Lung (tissue), 12 donors: ENCODE data around the gene ASPRV1. TPM values are rescaled to one million over a fixed set of nuclear protein-coding genes. Genes with fewer than 3 reads are reported as not detected.

Source experiments
- ATAC-seq: fragments of 200-7000 bp; cut with Tn5 transposase; one replicate; pipeline ENCODE4 v1.9.1; 2020; ENCODE audit warnings: moderate number of reproducible peaks; ENCODE audit not compliant: insufficient read depth, low FRiP score
- DNase-seq, 3 donors: peaks; one replicate each; pipeline ENCODE4 v3.0.0-alpha.2; 2013 to 2017
- H3K27ac ChIP-seq, 2 donors: one replicate each; pipeline ENCODE4 v1.5.1; 2013; ENCODE audit warnings: mild to moderate bottlenecking in 2 of 2, moderate library complexity in 2 of 2, control low read depth in 1 of 2, inconsistent platforms in 1 of 2, low read depth in 1 of 2, low read length in 1 of 2
- H3K27me3 ChIP-seq, 3 donors: one replicate each; pipeline ENCODE4 v1.5.1; 2013; ENCODE audit warnings: low read length in 2 of 3; ENCODE audit not compliant: control insufficient read depth in 3 of 3, insufficient read depth in 3 of 3
- H3K36me3 ChIP-seq, 4 donors: one replicate each; pipeline ENCODE4 v1.5.1; 2013; ENCODE audit warnings: low read length in 4 of 4, mild to moderate bottlenecking in 1 of 4, moderate library complexity in 1 of 4; ENCODE audit not compliant: control insufficient read depth in 4 of 4, insufficient read depth in 4 of 4
- H3K4me1 ChIP-seq, 5 donors: one replicate each; pipeline ENCODE4 v1.5.1; 2013; ENCODE audit warnings: low read length in 5 of 5, mild to moderate bottlenecking in 2 of 5, moderate library complexity in 1 of 5; ENCODE audit not compliant: control insufficient read depth in 5 of 5, insufficient read depth in 5 of 5
- H3K4me3 ChIP-seq: one replicate; pipeline ENCODE4 v1.5.1; 2013; ENCODE audit warnings: mild to moderate bottlenecking, control low read depth, moderate library complexity
- H3K9ac ChIP-seq, 2 donors: one replicate each; pipeline ENCODE4 v1.5.1; 2013; ENCODE audit warnings: low read length in 2 of 2, control low read depth in 1 of 2; ENCODE audit not compliant: insufficient read depth in 1 of 2
- H3K9me3 ChIP-seq, 4 donors: one replicate each; pipeline ENCODE4 v1.5.1; 2013; ENCODE audit warnings: low read length in 3 of 4, mild to moderate bottlenecking in 1 of 4, moderate library complexity in 1 of 4; ENCODE audit not compliant: control insufficient read depth in 4 of 4, insufficient read depth in 3 of 4
- WGBS, 2 donors: extraction: QIAGEN DNeasy Blood & Tissue Kit; methylation state at CpG; one replicate each; pipeline ENCODE4 v1.1.7; 2013; 5-methylcytosine and 5-hydroxymethylcytosine counted together
- polyA plus RNA-seq, 2 donors: library from polyadenylated mRNA; stranded (reverse); fragments of 200-250 nt; gene quantifications; one replicate each; pipeline ENCODE4 v1.2.1, GENCODE V29; 2013
- total RNA-seq, 2 donors: library from RNA; depleted of rRNA in 1 of 2; stranded (reverse); fragments of >200 nt in 1 of 2; gene quantifications; one replicate each; pipeline ENCODE4 v1.2.1, GENCODE V29; 2014 to 2021
- TF ChIP-seq, protein P1 (sequence below): IDR thresholded peaks from 2 replicates; pipeline ENCODE4 v1.5.1; 2012; ENCODE audit warnings: mild to moderate bottlenecking; ENCODE audit errors: control extremely low read depth, extremely low read depth
- donor health status: control.
- donor health status: control.
- donor health status: Bipolar disorder and iron deficiency.
- donor health status: healthy.
- donor health status: DM: yes; HTN: yes; CAD: no.

Gene ASPRV1
- total and polyA plus RNA-seq, 4 donors = 0.94 to 2.9 (median 1.2) TPM

DNA sequence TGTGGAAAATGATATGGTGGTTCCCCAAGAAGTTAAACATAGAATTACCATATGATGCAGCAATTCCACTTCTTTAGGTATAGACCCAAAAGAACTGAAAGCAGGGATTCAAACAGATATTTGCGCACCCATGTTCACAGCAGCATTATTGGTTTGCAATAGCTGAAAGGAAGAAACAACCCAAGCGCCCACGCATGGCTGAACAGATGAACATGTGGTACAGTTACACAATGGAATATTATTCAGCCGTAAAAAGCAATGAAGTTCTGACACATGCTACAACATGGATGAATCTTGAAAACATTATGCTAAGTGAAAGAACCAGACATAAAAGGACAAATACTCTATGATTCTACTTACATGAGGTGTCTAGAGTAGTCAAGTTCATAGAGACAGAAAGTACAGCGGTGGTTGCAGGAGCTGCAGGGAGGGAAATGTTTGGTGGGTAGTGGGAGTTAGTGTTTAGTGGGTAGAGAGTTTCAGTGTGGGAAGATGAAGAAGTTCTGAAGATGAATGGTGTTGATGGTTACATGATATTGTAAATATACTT, 26.7 kb upstream of the ASPRV1 start:
- TF ChIP-seq, protein P1, sequence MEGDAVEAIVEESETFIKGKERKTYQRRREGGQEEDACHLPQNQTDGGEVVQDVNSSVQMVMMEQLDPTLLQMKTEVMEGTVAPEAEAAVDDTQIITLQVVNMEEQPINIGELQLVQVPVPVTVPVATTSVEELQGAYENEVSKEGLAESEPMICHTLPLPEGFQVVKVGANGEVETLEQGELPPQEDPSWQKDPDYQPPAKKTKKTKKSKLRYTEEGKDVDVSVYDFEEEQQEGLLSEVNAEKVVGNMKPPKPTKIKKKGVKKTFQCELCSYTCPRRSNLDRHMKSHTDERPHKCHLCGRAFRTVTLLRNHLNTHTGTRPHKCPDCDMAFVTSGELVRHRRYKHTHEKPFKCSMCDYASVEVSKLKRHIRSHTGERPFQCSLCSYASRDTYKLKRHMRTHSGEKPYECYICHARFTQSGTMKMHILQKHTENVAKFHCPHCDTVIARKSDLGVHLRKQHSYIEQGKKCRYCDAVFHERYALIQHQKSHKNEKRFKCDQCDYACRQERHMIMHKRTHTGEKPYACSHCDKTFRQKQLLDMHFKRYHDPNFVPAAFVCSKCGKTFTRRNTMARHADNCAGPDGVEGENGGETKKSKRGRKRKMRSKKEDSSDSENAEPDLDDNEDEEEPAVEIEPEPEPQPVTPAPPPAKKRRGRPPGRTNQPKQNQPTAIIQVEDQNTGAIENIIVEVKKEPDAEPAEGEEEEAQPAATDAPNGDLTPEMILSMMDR = no peak
- no peak overlapping the region for H3K27ac ChIP-seq
- peaks cover 0 to 2% (median 0%) of the 10 kb centered on the region in 4 donors for H3K9me3 ChIP-seq
- WGBS, 2 donors = 93 to 96% methylated on average over 5 of the region's 5 CpGs
- H3K4me1 ChIP-seq = peaks cover 0 to 6% (median 0%) of the 10 kb centered on the region in 5 donors
- H3K9ac ChIP-seq = no peak overlapping the region
- ATAC-seq (no peak), DNase-seq (no peak)
- no peak overlapping the region for H3K4me3 ChIP-seq
- H3K27me3 ChIP-seq = no peaks in the 10 kb centered on the region
- H3K36me3 ChIP-seq = peaks cover 0 to 3% (median 1%) of the 10 kb centered on the region in 4 donors

DNA sequence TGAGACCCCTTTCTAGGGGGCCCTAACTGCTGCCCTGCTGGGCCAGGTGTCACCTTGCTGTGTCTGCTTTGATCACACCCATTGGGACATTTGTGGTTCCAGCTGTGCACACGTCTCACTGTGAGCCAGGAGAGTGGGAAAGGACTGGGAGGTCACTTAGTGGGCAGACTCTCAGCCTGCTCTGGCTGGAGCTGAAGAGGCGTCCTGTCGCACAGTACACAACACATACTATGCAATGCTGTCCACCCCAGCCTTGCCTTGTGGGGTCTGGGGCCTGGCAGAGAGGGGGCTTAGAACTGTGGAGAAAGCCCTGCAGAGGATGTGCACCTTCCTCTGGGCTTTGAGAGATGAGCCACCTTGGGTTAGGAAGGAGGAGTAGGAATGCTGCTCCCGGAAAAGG, 25.3 kb upstream of the ASPRV1 start:
- H3K27ac ChIP-seq = no peak overlapping the region
- TF ChIP-seq, protein P1 = no peak
- peaks cover 0 to 2% (median 0%) of the 10 kb centered on the region in 4 donors for H3K9me3 ChIP-seq
- no peak for ATAC-seq
- H3K27me3 ChIP-seq = no peaks in the 10 kb centered on the region
- no peak overlapping the region for H3K4me3 ChIP-seq
- peaks cover 0 to 6% (median 0%) of the 10 kb centered on the region in 5 donors for H3K4me1 ChIP-seq
- DNase-seq = no peak
- H3K36me3 ChIP-seq = peaks cover 0 to 2% (median 0%) of the 10 kb centered on the region in 4 donors
- WGBS, 2 donors = 87 to 88% methylated on average over 4 of the region's 4 CpGs
- no peak overlapping the region for H3K9ac ChIP-seq

DNA sequence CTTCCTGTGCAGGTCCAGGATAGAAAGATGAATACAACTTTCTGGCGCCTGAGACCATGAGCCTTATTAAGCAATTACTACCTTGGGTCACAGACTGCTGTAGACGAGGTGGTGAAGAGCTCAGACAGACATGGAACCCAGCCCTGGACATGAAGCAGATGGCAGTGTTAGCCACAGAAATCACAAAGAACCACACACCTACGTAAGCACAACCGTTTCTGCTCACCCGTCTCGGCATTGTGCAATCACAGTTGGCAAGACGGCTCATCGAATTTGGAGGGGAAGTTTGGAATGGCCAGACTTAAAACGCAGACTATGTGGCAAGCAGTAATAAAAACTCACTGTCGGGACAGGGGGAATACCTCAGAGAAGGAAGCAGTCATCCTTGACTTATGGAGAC, 24.3 kb upstream of the ASPRV1 start:
- peak in 2 of 3 donors; percentile 23 to 33 for DNase-seq
- peaks cover 0 to 2% (median 0%) of the 10 kb centered on the region in 4 donors for H3K36me3 ChIP-seq
- TF ChIP-seq, protein P1 = no peak
- no peak overlapping the region for H3K27ac ChIP-seq
- H3K9me3 ChIP-seq = peaks cover 0 to 2% (median 0%) of the 10 kb centered on the region in 4 donors
- H3K4me3 ChIP-seq = no peak overlapping the region
- peaks cover 0 to 6% (median 0%) of the 10 kb centered on the region in 5 donors for H3K4me1 ChIP-seq
- H3K9ac ChIP-seq = no peak overlapping the region
- peak; percentile 27 for ATAC-seq
- WGBS, 2 donors = 14 to 72% methylated on average over 10 of the region's 10 CpGs
- H3K27me3 ChIP-seq = no peaks in the 10 kb centered on the region
